B cell (primary cell): ENCODE results near the gene MAST2. TPM values are rescaled to one million over a fixed set of nuclear protein-coding genes. Genes with fewer than 3 reads are reported as not detected.
A peak's percentile ranks its signal among the peaks of the same experiment; 100 is the strongest.

Experiments
- ATAC-seq: fragments of 200-7000 bp; cut with Tn5 transposase; one replicate; pipeline ENCODE4 v1.10.0; 2021; ENCODE audit warnings: low read depth, mild to moderate bottlenecking, moderate number of reproducible peaks, moderate library complexity
- CTCF ChIA-PET: fragments of 350-600 bp; sonication (Branson Sonifier 250); formaldehyde crosslinking; loops from one replicate; lab custom pipeline; 2021; ENCODE audit warnings: antibody characterized with exemption, inconsistent platforms; lab: Charles Lee
- POLR2A ChIA-PET: fragments of 350-600 bp; sonication (Branson Sonifier 250); formaldehyde crosslinking; loops from one replicate; lab custom pipeline; 2021; ENCODE audit warnings: antibody characterized with exemption; lab: Charles Lee
- DNase-seq: peaks from one replicate; pipeline ENCODE4 v3.0.0; 2013
- H2AFZ ChIP-seq: 2 replicates; pipeline ENCODE4 v1.6.1; 2012; ENCODE audit warnings: mild to moderate bottlenecking, low read depth, low read length; ENCODE audit not compliant: insufficient read depth, poor library complexity, severe bottlenecking
- H3K27ac ChIP-seq, 2 donors: 1 replicate in 1 of 2; 2 replicates in 1 of 2; pipeline ENCODE4 v1.5.1; 2012 to 2013; ENCODE audit warnings: low read length in 2 of 2, mild to moderate bottlenecking in 2 of 2, moderate library complexity in 1 of 2
- H3K27me3 ChIP-seq, 4 experiments: fragments of 200-600 bp in 1 of 4; sonication (generic) in 1 of 4; replicated peaks in 1 of 4; 1 replicate in 2 of 4; 2 replicates in 2 of 4; pipeline versions ENCODE4 v1.6.1 to v1.7.0; 2013 to 2016; ENCODE audit warnings: low read length in 3 of 4, mild to moderate bottlenecking in 2 of 4, mixed read lengths in 1 of 4, moderate library complexity in 1 of 4; ENCODE audit not compliant: insufficient read depth in 4 of 4, control insufficient read depth in 3 of 4; ENCODE audit errors: control extremely low read depth in 1 of 4
- H3K36me3 ChIP-seq, 2 experiments: replicated peaks in 1 of 2; 1 replicate in 1 of 2; 2 replicates in 1 of 2; pipeline versions ENCODE4 v1.6.1 to v1.7.1; 2013; ENCODE audit warnings: low read length in 1 of 2; ENCODE audit not compliant: insufficient read depth in 2 of 2, control insufficient read depth in 1 of 2; ENCODE audit errors: control extremely low read depth in 1 of 2, extremely low read depth in 1 of 2
- H3K4me1 ChIP-seq, 2 donors: fragments of 200-600 bp in 1 of 2; sonication (generic) in 1 of 2; 1 replicate in 1 of 2; 2 replicates in 1 of 2; pipeline versions ENCODE4 v1.5.1 to v1.6.1; 2013 to 2017; ENCODE audit warnings: low read length in 2 of 2; ENCODE audit not compliant: control insufficient read depth in 2 of 2, insufficient read depth in 2 of 2
- H3K4me2 ChIP-seq: replicated peaks from 2 replicates; pipeline ENCODE3; 2012; ENCODE audit warnings: mild to moderate bottlenecking, low read depth, low read length; ENCODE audit not compliant: poor library complexity, severe bottlenecking
- H3K4me3 ChIP-seq, 5 experiments: fragments of 200-600 bp in 1 of 5; sonication (generic) in 1 of 5; 1 replicate in 3 of 5; 2 replicates in 2 of 5; pipeline versions ENCODE4 v1.5.1 to v1.7.0; 2011 to 2016; ENCODE audit warnings: low read length in 4 of 5, mild to moderate bottlenecking in 4 of 5, low read depth in 2 of 5, control low read depth in 1 of 5, moderate library complexity in 1 of 5; ENCODE audit not compliant: insufficient read depth in 1 of 5; ENCODE audit errors: control extremely low read depth in 1 of 5, extremely low read depth in 1 of 5
- H3K79me2 ChIP-seq: fragments of 200-600 bp; sonication (generic); one replicate; pipeline ENCODE4 v1.6.0; 2016; ENCODE audit warnings: low read length; ENCODE audit not compliant: control insufficient read depth, insufficient read depth
- H3K9ac ChIP-seq: fragments of 200-600 bp; sonication (generic); 2 replicates; pipeline ENCODE4 v1.6.1; 2017; ENCODE audit warnings: mild to moderate bottlenecking, low read length, moderate library complexity
- H3K9me3 ChIP-seq, 3 donors: one replicate each; pipeline versions ENCODE4 v1.6.1 to v1.7.1; 2013; ENCODE audit warnings: low read length in 2 of 3; ENCODE audit not compliant: control insufficient read depth in 2 of 3, insufficient read depth in 1 of 3; ENCODE audit errors: control extremely low read depth in 1 of 3
- H4K20me1 ChIP-seq: 2 replicates; pipeline ENCODE4 v1.6.0; 2012; ENCODE audit warnings: mild to moderate bottlenecking, low read length; ENCODE audit not compliant: insufficient read depth, control insufficient read depth, poor library complexity, severe bottlenecking
- H3K27ac Mint-ChIP-seq: one replicate; pipeline ENCODE4 v1.8.0; 2021; ENCODE audit warnings: mixed read lengths
- H3K27me3 Mint-ChIP-seq: one replicate; pipeline ENCODE4 v1.8.0; 2021; ENCODE audit warnings: mixed read lengths
- H3K4me1 Mint-ChIP-seq: one replicate; pipeline ENCODE4 v1.8.0; 2021; ENCODE audit warnings: mixed read lengths
- H3K4me3 Mint-ChIP-seq: one replicate; pipeline ENCODE4 v1.8.0; 2021; ENCODE audit warnings: mixed read lengths
- H3K9me3 Mint-ChIP-seq: one replicate; pipeline ENCODE4 v1.8.0; 2022; ENCODE audit warnings: mixed read lengths; ENCODE audit not compliant: insufficient read depth
- CTCF ChIP-seq: fragments of 200-600 bp; IDR thresholded peaks from one replicate; pipeline ENCODE4 v1.8.0; 2022; ENCODE audit warnings: antibody characterized with exemption, mild to moderate bottlenecking
- EZH2 ChIP-seq: IDR thresholded peaks from 2 replicates; pipeline ENCODE4 v1.6.1; 2012; ENCODE audit warnings: borderline replicate concordance, low read depth, mild to moderate bottlenecking, moderate library complexity, low read length; ENCODE audit not compliant: insufficient read depth, poor library complexity, severe bottlenecking
- WGBS: methylation state at CpG from one replicate; pipeline ENCODE4 v1.1.5; 2013; ENCODE audit warnings: missing lambda C conversion rate; ENCODE audit not compliant: insufficient coverage; 5-methylcytosine and 5-hydroxymethylcytosine counted together
- intact Hi-C: fragments of 100-400 bp; cut with micrococcal nuclease; formaldehyde crosslinking; loops from one replicate; pipeline ENCODE4 v1.10.0; 2022
- polyA plus RNA-seq: library from polyadenylated mRNA; depleted of rRNA; stranded (reverse); fragments of >200 nt; gene quantifications from 2 replicates; pipeline ENCODE4 v1.2.3, GENCODE V29; 2012
- total RNA-seq, 2 donors: library from RNA; stranded (reverse); fragments of 120-200 nt in 1 of 2; gene quantifications; 1 replicate in 1 of 2; 2 replicates in 1 of 2; pipeline versions ENCODE4 v1.2.3 to v1.2.4, GENCODE V29; 2013 to 2022

MAST2 gene
- total and polyA plus RNA-seq, 2 donors (not counting 1 experiment from before 2014, with no cell fraction given): 12.5 to 23.3 TPM

- CTCF ChIA-PET: no interaction called here
- Mint-ChIP-seq H3K27me3 (peaks cover 8% of the 10 kb centered on the region), H3K27ac (no peak overlapping the region), H3K4me3 (no peak overlapping the region), H3K4me1 (peaks cover 9% of the 10 kb centered on the region), H3K9me3 (no peaks in the 10 kb centered on the region)
- no CpG with 5 or more reads among the region's 4 CpGs for WGBS
- DNase-seq (no peak), ATAC-seq (no peak)
- H3K9me3 ChIP-seq: no peaks in the 10 kb centered on the region
- POLR2A ChIA-PET: no interaction called here
- H3K4me3 ChIP-seq: no peak overlapping the region
- no peak overlapping the region for H3K27ac ChIP-seq
- H3K4me2 ChIP-seq: no peak overlapping the region
- TF ChIP-seq CTCF: no peak
- no peak for TF ChIP-seq EZH2
- no peaks in the 10 kb centered on the region for H4K20me1 ChIP-seq
- peaks cover 0 to 5% (median 0%) of the 10 kb centered on the region in 4 experiments for H3K27me3 ChIP-seq
- H3K9ac ChIP-seq: no peak overlapping the region
- H3K4me1 ChIP-seq: peaks cover 8 to 9% of the 10 kb centered on the region in 2 donors
- no peaks in the 10 kb centered on the region for H3K36me3 ChIP-seq
- no peaks in the 10 kb centered on the region for H3K79me2 ChIP-seq
- intact Hi-C loops: no loop called here
- no peak overlapping the region for H2AFZ ChIP-seq
These were observed 17.8 kb upstream of the MAST2 start for GRCh38 chr1:45785583-45785982.

DNA sequence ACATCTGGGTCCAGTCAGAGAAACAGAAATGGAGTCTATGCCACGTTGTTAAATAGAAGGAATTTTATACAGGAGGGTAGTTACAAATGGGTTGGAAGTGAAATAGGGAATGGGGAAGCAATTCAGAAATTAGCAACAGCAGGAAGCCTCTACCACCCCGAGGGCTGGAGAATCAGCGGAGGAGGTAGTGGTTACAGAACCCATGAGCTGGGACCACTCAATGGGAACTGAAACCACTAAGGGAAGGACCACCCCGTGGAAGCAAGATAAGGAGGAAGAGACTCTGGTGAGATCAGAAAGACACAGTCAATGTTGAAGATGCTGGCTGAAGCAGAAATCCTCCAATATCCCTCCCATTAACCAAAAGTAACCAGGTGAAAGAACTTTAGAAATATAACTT is 15.5 kb upstream of the MAST2 start:
- H3K4me3 ChIP-seq: no peak overlapping the region
- Mint-ChIP-seq H3K27me3 (peaks cover 4% of the 10 kb centered on the region), H3K9me3 (no peaks in the 10 kb centered on the region), H3K27ac (no peak overlapping the region), H3K4me1 (peaks cover 9% of the 10 kb centered on the region), H3K4me3 (no peak overlapping the region)
- no peak for ATAC-seq
- CTCF ChIA-PET: no interaction called here
- POLR2A ChIA-PET: no interaction called here
- no peak overlapping the region for H3K9ac ChIP-seq
- H2AFZ ChIP-seq: no peak overlapping the region
- H3K79me2 ChIP-seq: no peaks in the 10 kb centered on the region
- H3K4me2 ChIP-seq: no peak overlapping the region
- 0% methylated on average over 1 of the region's 4 CpGs for WGBS
- peaks cover 8 to 9% of the 10 kb centered on the region in 2 donors for H3K4me1 ChIP-seq
- intact Hi-C loops: no loop called here
- peak; percentile 27 for DNase-seq
- H3K9me3 ChIP-seq: no peaks in the 10 kb centered on the region
- TF ChIP-seq EZH2 (no peak), CTCF (no peak)
- no peaks in the 10 kb centered on the region for H4K20me1 ChIP-seq
- no peak overlapping the region for H3K27ac ChIP-seq
- H3K36me3 ChIP-seq: no peaks in the 10 kb centered on the region
- no peaks in the 10 kb centered on the region for H3K27me3 ChIP-seq
